Measurements from ENCODE around the gene EDDM3A.

The EDDM3A gene

GRCh38 chr14:20791597-20791996 is 45.9 kb downstream of the EDDM3A start:
- Histone ChIP-seq H3K9ac (no peak overlapping the region), H3K27me3 (ENCODE audit: insufficient read depth, low read depth) (no peaks in the 10 kb centered on the region), H3K4me1 (ENCODE audit: low read depth, poor library complexity, severe bottlenecking) (no peaks in the 10 kb centered on the region), H3K4me3 (IDR thresholded peaks at IDR 0.05; ENCODE audit: insufficient read depth, low read depth, low read length) (no peak overlapping the region), H2AFZ (ENCODE audit: low read depth) (no peak overlapping the region), H3K36me3 (ENCODE audit: insufficient read depth) (no peaks in the 10 kb centered on the region), H3K79me2 (ENCODE audit: insufficient read depth, low read depth) (no peaks in the 10 kb centered on the region), H3K4me2 (no peak overlapping the region), H3K27ac (no peak overlapping the region), H4K20me1 (ENCODE audit: insufficient read depth) (no peaks in the 10 kb centered on the region)
- no peak for TF ChIP-seq CTCF (conservative IDR thresholded peaks at IDR 0.05; ENCODE audit: low read depth, low read length)

GRCh38 chr14:20792556-20792955 is 46.9 kb downstream of the EDDM3A start:
- Histone ChIP-seq H3K36me3 (ENCODE audit: insufficient read depth) (no peaks in the 10 kb centered on the region), H3K9ac (no peak overlapping the region), H3K27me3 (ENCODE audit: insufficient read depth, low read depth) (no peaks in the 10 kb centered on the region), H3K27ac (no peak overlapping the region), H4K20me1 (ENCODE audit: insufficient read depth) (no peaks in the 10 kb centered on the region), H3K4me2 (no peak overlapping the region), H2AFZ (ENCODE audit: low read depth) (no peak overlapping the region), H3K79me2 (ENCODE audit: insufficient read depth, low read depth) (no peaks in the 10 kb centered on the region), H3K4me3 (IDR thresholded peaks at IDR 0.05; ENCODE audit: insufficient read depth, low read depth, low read length) (no peak overlapping the region), H3K4me1 (ENCODE audit: low read depth, poor library complexity, severe bottlenecking) (no peaks in the 10 kb centered on the region)
- no peak for TF ChIP-seq CTCF (conservative IDR thresholded peaks at IDR 0.05; ENCODE audit: low read depth, low read length)

GRCh38 chr14:20794644-20795369 is 49.1 kb downstream of the EDDM3A start:
- Histone ChIP-seq H3K4me3 (IDR thresholded peaks at IDR 0.05; ENCODE audit: insufficient read depth, low read depth, low read length) (no peak overlapping the region), H3K79me2 (ENCODE audit: insufficient read depth, low read depth) (no peaks in the 10 kb centered on the region), H3K9ac (no peak overlapping the region), H3K27me3 (ENCODE audit: insufficient read depth, low read depth) (no peaks in the 10 kb centered on the region), H3K36me3 (ENCODE audit: insufficient read depth) (no peaks in the 10 kb centered on the region), H4K20me1 (ENCODE audit: insufficient read depth) (no peaks in the 10 kb centered on the region), H2AFZ (ENCODE audit: low read depth) (no peak overlapping the region), H3K4me2 (no peak overlapping the region), H3K27ac (no peak overlapping the region), H3K4me1 (ENCODE audit: low read depth, poor library complexity, severe bottlenecking) (no peaks in the 10 kb centered on the region)
- no peak for TF ChIP-seq CTCF (conservative IDR thresholded peaks at IDR 0.05; ENCODE audit: low read depth, low read length)

- Histone ChIP-seq H3K79me2 (ENCODE audit: insufficient read depth, low read depth) (no peaks in the 10 kb centered on the region), H3K36me3 (ENCODE audit: insufficient read depth) (no peaks in the 10 kb centered on the region), H3K4me3 (IDR thresholded peaks at IDR 0.05; ENCODE audit: insufficient read depth, low read depth, low read length) (no peak overlapping the region), H3K27me3 (ENCODE audit: insufficient read depth, low read depth) (no peaks in the 10 kb centered on the region), H3K27ac (no peak overlapping the region), H3K4me1 (ENCODE audit: low read depth, poor library complexity, severe bottlenecking) (no peaks in the 10 kb centered on the region), H2AFZ (ENCODE audit: low read depth) (no peak overlapping the region), H4K20me1 (ENCODE audit: insufficient read depth) (no peaks in the 10 kb centered on the region), H3K9ac (no peak overlapping the region), H3K4me2 (no peak overlapping the region)
- no peak for TF ChIP-seq CTCF (conservative IDR thresholded peaks at IDR 0.05; ENCODE audit: low read depth, low read length)
These were observed 51.5 kb downstream of the EDDM3A start for GRCh38 chr14:20797164-20797563.

All from KMS-11 (cell line).